ENCODE results near the gene PLAAT2.
"Not testable (repeated sequence)": the region's sequence is repeated elsewhere in the genome, so short reads cannot be mapped to it uniquely, and the experiment has no call there.

PLAAT2 gene

GRCh38 chr11:63563201-63564055 lies at the start of gene PLAAT2:
PLAAT2 (minus strand) TSS chr11:63563379; CDS start chr11:63563324, 55 bp downstream.
- no peak within 1 kb of the TSS for H3K4me3 ChIP-seq (ENCODE audit: low read depth, low read length)

DNA sequence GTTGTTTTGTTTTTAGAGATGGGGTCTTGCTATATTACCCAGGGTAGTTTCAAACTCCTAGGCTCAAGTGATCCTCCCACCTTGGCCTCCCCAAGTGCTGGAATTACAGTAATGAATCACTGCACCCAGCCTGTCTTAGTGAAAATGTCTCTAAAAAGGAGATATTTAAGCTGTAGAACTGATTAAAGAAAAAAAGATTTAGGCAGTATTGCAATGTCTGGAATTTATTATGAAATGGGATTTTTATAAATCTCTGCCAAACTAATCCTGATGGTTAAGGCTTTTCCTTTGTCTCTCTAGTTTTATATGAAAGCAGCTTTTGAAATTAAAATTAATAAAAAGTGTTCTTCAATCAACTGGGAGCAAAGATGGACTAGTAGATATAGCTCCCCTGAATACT lies 49.0 kb upstream of the PLAAT2 start:
- no peak overlapping the region for H3K4me3 ChIP-seq (ENCODE audit: low read depth, low read length)

- no peak overlapping the region for H3K4me3 ChIP-seq (ENCODE audit: low read depth, low read length)
These were observed 48.2 kb upstream of the PLAAT2 start for GRCh38 chr11:63611395-63611747.

GRCh38 chr11:63610604-63611394 lies 47.6 kb upstream of the PLAAT2 start:
- H3K4me3 ChIP-seq (ENCODE audit: low read depth, low read length): no peak overlapping the region

- no peak overlapping the region for H3K4me3 ChIP-seq (ENCODE audit: low read depth, low read length)
These were observed 46.9 kb upstream of the PLAAT2 start for GRCh38 chr11:63609971-63610580.

DNA sequence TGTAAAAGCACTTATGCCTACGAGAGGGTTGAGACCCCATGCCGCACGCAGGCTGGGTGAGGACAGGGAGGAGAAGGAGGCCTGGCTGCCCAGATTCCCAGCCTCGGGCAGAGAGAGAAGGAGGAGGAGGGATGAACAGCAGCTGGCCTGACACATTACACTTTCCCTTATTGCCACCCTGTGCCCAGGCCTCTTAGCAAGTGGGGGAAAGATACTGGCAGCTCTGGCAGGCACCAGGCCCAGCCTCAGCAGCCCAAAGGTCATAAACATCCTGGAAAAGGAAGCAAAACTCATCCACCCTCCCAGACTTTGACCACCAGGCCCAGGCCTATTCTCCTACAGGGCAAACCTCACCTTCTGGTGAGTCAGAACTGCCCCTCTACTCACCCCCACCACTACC lies 46.4 kb upstream of the PLAAT2 start:
- H3K4me3 ChIP-seq (ENCODE audit: low read depth, low read length): no peak overlapping the region

DNA sequence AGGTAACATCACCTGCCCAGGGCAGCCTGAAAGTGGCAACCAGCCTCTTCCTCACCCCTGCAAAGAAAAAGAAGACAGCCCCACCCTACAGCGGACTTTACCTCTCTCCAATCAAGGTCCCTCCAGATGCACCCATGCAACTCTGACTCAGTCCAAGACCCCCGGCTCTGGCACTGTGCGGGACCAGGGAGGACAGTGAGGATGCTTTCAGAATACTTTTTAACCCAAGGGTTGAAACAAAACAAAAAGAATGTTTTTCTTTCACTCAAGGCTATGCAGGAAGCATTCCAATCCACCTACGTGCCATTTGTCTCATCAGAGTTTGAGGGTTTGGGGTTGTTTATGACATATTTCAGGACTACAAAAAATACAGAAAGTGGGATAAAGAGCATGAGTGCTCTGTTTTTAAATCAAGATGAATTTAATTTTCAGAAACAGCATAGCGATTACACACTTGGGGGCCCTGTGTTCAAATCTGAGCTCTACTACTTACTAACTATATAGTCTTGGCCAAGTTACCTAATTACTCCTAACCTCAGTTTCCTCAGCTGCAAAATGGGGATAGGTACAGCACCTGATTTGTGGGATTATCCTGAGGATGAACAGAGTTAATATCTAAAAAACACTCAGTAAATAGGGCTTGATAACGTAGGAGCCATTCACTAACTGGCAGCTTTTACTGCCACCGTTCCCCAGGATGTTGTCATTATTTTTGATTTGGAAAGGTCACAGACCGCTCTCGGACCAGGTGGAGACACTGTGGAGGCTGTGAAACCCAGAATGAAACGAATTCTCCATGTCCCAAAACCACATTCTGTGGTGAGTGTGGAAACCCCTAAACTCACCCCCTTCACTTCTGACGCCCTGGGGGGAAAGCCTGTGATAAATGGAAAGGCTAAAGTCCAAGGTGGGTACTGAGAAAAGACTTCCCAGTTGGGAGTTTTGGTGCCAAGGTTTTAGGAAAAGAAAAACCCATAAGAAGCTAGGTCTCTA lies 45.5 kb upstream of the PLAAT2 start:
- H3K4me3 ChIP-seq (ENCODE audit: low read depth, low read length): no peak overlapping the region

- no peak overlapping the region for H3K4me3 ChIP-seq (ENCODE audit: low read depth, low read length)
These were observed 40.0 kb upstream of the PLAAT2 start for GRCh38 chr11:63603180-63603518.

GRCh38 chr11:63602290-63603179 lies 39.4 kb upstream of the PLAAT2 start:
- H3K4me3 ChIP-seq (ENCODE audit: low read depth, low read length): not testable (repeated sequence)

- H3K4me3 ChIP-seq (ENCODE audit: low read depth, low read length): no peak overlapping the region
These were observed 36.3 kb upstream of the PLAAT2 start for GRCh38 chr11:63599211-63600122.

GRCh38 chr11:63598556-63598955 lies 35.4 kb upstream of the PLAAT2 start:
- H3K4me3 ChIP-seq (ENCODE audit: low read depth, low read length): no peak overlapping the region

- H3K4me3 ChIP-seq (ENCODE audit: low read depth, low read length): no peak overlapping the region
These were observed 32.1 kb upstream of the PLAAT2 start for GRCh38 chr11:63595296-63595695.

DNA sequence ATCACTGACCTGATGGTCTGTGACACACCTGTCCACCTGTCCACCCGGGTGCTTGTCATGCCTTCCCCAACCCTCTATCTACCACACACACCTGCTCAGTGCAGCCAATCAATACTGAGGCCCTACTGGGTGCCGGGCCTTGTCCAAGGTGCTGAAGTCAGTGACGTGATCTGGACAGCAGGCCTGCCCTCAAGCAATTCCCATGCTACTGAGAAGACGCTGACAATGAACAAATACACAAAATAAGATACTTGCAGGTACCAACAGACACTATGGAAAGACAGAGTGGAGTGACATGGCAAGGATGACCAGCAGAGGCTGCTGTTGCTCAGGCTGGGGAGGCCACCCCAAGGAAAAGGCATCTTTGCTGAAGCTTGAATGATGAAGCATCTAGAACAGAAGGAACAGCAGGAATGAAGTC lies 29.8 kb upstream of the PLAAT2 start:
- no peak overlapping the region for H3K4me3 ChIP-seq (ENCODE audit: low read depth, low read length)

DNA sequence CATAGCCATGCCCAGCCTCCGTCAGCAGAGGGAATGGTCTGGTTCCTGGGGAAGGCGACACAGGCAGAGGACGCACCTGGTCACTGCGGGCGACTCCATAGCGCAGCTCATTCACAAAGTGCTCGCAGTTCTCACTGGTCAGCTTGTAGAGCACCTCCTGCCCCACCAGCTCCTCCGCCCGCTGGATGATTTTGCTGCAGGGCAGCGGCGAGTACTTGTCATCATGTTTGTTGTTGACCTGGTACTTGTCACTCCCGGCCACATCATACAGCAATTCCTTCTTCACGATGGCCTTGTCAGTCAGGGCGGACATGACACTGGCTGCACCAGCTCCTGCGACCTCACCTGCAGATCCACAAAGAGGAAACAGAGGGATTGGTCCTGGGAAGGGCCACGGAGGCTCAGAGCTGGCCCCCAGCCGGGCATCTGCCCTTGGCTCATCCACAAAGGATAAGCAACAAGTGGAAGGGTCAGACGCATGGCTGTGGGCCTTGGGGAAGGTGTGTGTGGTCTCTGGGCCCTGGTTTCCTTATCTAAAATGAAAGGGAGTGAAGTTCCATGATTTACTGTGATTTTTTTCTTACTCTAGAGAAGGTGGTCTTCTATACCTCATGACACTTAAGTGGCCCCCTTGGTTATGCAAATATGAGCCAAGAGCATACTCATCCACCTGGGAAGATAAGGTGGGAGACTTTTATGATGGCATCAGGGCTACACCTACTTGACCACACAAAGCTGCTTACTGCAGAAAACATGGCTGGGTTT lies 27.0 kb upstream of the PLAAT2 start:
- no peak overlapping the region for H3K4me3 ChIP-seq (ENCODE audit: low read depth, low read length)

GRCh38 chr11:63589000-63589399 lies 25.8 kb upstream of the PLAAT2 start:
- H3K4me3 ChIP-seq (ENCODE audit: low read depth, low read length): no peak overlapping the region

DNA sequence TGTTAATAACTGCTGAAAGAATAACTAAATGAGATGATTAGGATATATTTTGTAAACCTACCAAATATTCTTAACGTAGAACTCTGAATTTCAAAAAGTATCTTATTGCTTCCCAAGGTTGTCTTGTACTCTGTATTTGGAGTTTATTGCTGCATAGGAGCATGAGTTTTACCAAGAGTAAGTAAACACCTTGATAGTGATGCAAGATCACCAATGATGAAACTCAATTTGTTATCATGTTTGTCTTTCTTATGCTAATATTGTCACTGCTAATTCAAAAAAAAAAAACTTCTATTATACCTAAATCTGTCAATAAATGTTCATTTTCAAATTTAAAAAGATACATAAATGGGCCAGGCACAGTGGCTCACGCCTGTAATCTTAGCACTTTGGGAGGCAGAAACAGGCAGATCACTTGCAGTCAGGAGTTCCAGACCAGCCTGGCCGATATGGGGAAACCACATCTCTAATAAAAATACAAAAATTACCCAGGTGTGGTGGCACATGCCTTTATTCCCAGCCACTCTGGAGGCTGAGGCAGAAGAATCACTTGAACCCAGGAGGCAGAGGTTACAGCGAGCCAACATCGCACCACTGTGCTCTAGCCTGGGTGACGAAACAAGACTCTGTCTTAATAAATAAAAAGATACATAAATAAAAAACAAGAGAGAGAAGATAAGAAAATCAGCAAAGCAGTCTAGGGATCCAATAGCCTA lies 23.4 kb upstream of the PLAAT2 start:
- H3K4me3 ChIP-seq (ENCODE audit: low read depth, low read length): no peak overlapping the region

- H3K4me3 ChIP-seq (ENCODE audit: low read depth, low read length): no peak overlapping the region
These were observed 20.1 kb upstream of the PLAAT2 start for GRCh38 chr11:63583357-63583677.

Data from iPS-11a (cell line).